Activated CD4-positive, alpha-beta memory T cell treated with anti-CD3 and anti-CD28 coated beads for 36 hours (primary cell): Measurements from ENCODE around the gene AMER2. TPM values are rescaled to one million over a fixed set of nuclear protein-coding genes. Genes with fewer than 3 reads are reported as not detected.

Experiments used
- CTCF ChIA-PET: fragments of 350-600 bp; sonication (Branson Sonifier 250); formaldehyde crosslinking; loops from one replicate; lab custom pipeline; 2021; ENCODE audit warnings: antibody characterized with exemption, inconsistent platforms; lab: Charles Lee
- POLR2A ChIA-PET: fragments of 350-600 bp; sonication (Branson Sonifier 250); formaldehyde crosslinking; loops from one replicate; lab custom pipeline; 2021; ENCODE audit warnings: antibody characterized with exemption; lab: Charles Lee
- DNase-seq: peaks from one replicate; pipeline ENCODE4 v3.0.0-alpha.2; 2020
- H3K27ac Mint-ChIP-seq: one replicate; pipeline ENCODE4 v1.8.0; 2021; ENCODE audit warnings: mixed read lengths
- H3K27me3 Mint-ChIP-seq: one replicate; pipeline ENCODE4 v1.8.0; 2021; ENCODE audit warnings: mixed read lengths
- H3K36me3 Mint-ChIP-seq: one replicate; pipeline ENCODE4 v1.8.0; 2021; ENCODE audit warnings: mixed read lengths
- H3K4me1 Mint-ChIP-seq: one replicate; pipeline ENCODE4 v1.8.0; 2021; ENCODE audit warnings: low read depth, mixed read lengths
- H3K4me3 Mint-ChIP-seq: one replicate; pipeline ENCODE4 v1.8.0; 2021; ENCODE audit warnings: mild to moderate bottlenecking, mixed read lengths
- H3K9me3 Mint-ChIP-seq: one replicate; pipeline ENCODE4 v1.8.0; 2021; ENCODE audit warnings: mixed read lengths
- intact Hi-C: fragments of 100-400 bp; cut with micrococcal nuclease; formaldehyde crosslinking; loops from one replicate; pipeline ENCODE4 v1.15.1; 2023
- total RNA-seq, 2 experiments: library from RNA; stranded (reverse); gene quantifications; one replicate each; pipeline ENCODE4 v1.2.3, GENCODE V29; 2021

AMER2 gene
- not detected for total RNA-seq

- intact Hi-C loops: no loop called here
- H3K9me3 Mint-ChIP-seq: no peaks in the 10 kb centered on the region
- no peak within 1 kb of the TSS for H3K27ac Mint-ChIP-seq
- CTCF ChIA-PET: no interaction called here
- H3K4me3 Mint-ChIP-seq: peak within 1 kb of the TSS; percentile 23
- no peak for DNase-seq
- H3K4me1 Mint-ChIP-seq: peaks cover 11% of the 10 kb centered on the region
- peaks cover 59% of the 10 kb centered on the region for H3K27me3 Mint-ChIP-seq
- no peaks in the 10 kb centered on the region for H3K36me3 Mint-ChIP-seq
- POLR2A ChIA-PET: no interaction called here
These were observed at the start of gene AMER2 for GRCh38 chr13:25171517-25172302. AMER2 (minus strand) TSS chr13:25172288; CDS start chr13:25171619, 669 bp downstream.

GRCh38 chr13:25218019-25218418 is 45.9 kb upstream of the AMER2 start:
- intact Hi-C loops: no loop called here
- H3K27me3 Mint-ChIP-seq: peaks cover 6% of the 10 kb centered on the region
- CTCF ChIA-PET: interaction anchor here (1.0 to 1.4 kb wide), 2 partner anchors 58 to 157 kb away, joined by 3 read pairs; no protein-coding TSS in a partner anchor
- H3K9me3 Mint-ChIP-seq: no peaks in the 10 kb centered on the region
- no peaks in the 10 kb centered on the region for H3K36me3 Mint-ChIP-seq
- H3K27ac Mint-ChIP-seq: no peak overlapping the region
- POLR2A ChIA-PET: no interaction called here
- no peaks in the 10 kb centered on the region for H3K4me1 Mint-ChIP-seq
- H3K4me3 Mint-ChIP-seq: no peak overlapping the region
- DNase-seq: no peak

GRCh38 chr13:25217023-25217885 is 45.2 kb upstream of the AMER2 start:
- CTCF ChIA-PET: interaction anchor here (1.0 to 1.4 kb wide), 2 partner anchors 59 to 157 kb away, joined by 3 read pairs; no protein-coding TSS in a partner anchor
- intact Hi-C loops: no loop called here
- DNase-seq: peak; percentile 13
- POLR2A ChIA-PET: no interaction called here
- Mint-ChIP-seq H3K27ac (no peak overlapping the region), H3K36me3 (no peaks in the 10 kb centered on the region), H3K4me3 (no peak overlapping the region), H3K9me3 (no peaks in the 10 kb centered on the region), H3K4me1 (no peaks in the 10 kb centered on the region), H3K27me3 (peaks cover 4% of the 10 kb centered on the region)

GRCh38 chr13:25215253-25215575 is 43.1 kb upstream of the AMER2 start:
- intact Hi-C loops: no loop called here
- POLR2A ChIA-PET: no interaction called here

GRCh38 chr13:25214491-25215252 is 42.6 kb upstream of the AMER2 start:
- no peak for DNase-seq
- no peaks in the 10 kb centered on the region for H3K9me3 Mint-ChIP-seq
- peaks cover 5% of the 10 kb centered on the region for H3K27me3 Mint-ChIP-seq
- no peaks in the 10 kb centered on the region for H3K4me1 Mint-ChIP-seq
- ChIA-PET CTCF (no interaction called here), POLR2A (no interaction called here)
- no peak overlapping the region for H3K27ac Mint-ChIP-seq
- H3K4me3 Mint-ChIP-seq: no peak overlapping the region
- intact Hi-C loops: no loop called here
- no peaks in the 10 kb centered on the region for H3K36me3 Mint-ChIP-seq

More at GRCh38 chr13:25215253-25215575, 43.1 kb upstream of the AMER2 start:
- Mint-ChIP-seq H3K9me3 (no peaks in the 10 kb centered on the region), H3K4me1 (no peaks in the 10 kb centered on the region), H3K27ac (no peak overlapping the region), H3K27me3 (peaks cover 4% of the 10 kb centered on the region), H3K36me3 (no peaks in the 10 kb centered on the region), H3K4me3 (no peak overlapping the region)
- CTCF ChIA-PET: interaction anchor here (0.7 kb wide), 1 partner anchor 1715 kb away, joined by 4 read pairs; no protein-coding TSS in a partner anchor
- no peak for DNase-seq

GRCh38 chr13:25213715-25214114 is 41.6 kb upstream of the AMER2 start:
- Mint-ChIP-seq H3K4me1 (no peaks in the 10 kb centered on the region), H3K4me3 (no peak overlapping the region), H3K9me3 (no peaks in the 10 kb centered on the region), H3K27me3 (peaks cover 5% of the 10 kb centered on the region), H3K27ac (no peak overlapping the region), H3K36me3 (no peaks in the 10 kb centered on the region)
- CTCF ChIA-PET: no interaction called here
- intact Hi-C loops: no loop called here
- POLR2A ChIA-PET: no interaction called here
- no peak for DNase-seq

- ChIA-PET CTCF (no interaction called here), POLR2A (no interaction called here)
- H3K36me3 Mint-ChIP-seq: no peaks in the 10 kb centered on the region
- DNase-seq: no peak
- peaks cover 11% of the 10 kb centered on the region for H3K27me3 Mint-ChIP-seq
- no peaks in the 10 kb centered on the region for H3K4me1 Mint-ChIP-seq
- intact Hi-C loops: no loop called here
- H3K9me3 Mint-ChIP-seq: no peaks in the 10 kb centered on the region
- H3K27ac Mint-ChIP-seq: no peak overlapping the region
- H3K4me3 Mint-ChIP-seq: no peak overlapping the region
These were observed 38.9 kb upstream of the AMER2 start for GRCh38 chr13:25210842-25211569.

- Mint-ChIP-seq H3K27me3 (peaks cover 19% of the 10 kb centered on the region), H3K27ac (no peak overlapping the region), H3K4me3 (no peak overlapping the region), H3K36me3 (no peaks in the 10 kb centered on the region), H3K4me1 (no peaks in the 10 kb centered on the region), H3K9me3 (no peaks in the 10 kb centered on the region)
- CTCF ChIA-PET: no interaction called here
- intact Hi-C loops: no loop called here
- DNase-seq: no peak
- POLR2A ChIA-PET: no interaction called here
These were observed 35.3 kb upstream of the AMER2 start for GRCh38 chr13:25207291-25207810.

GRCh38 chr13:25204863-25205262 is 32.8 kb upstream of the AMER2 start:
- Mint-ChIP-seq H3K36me3 (no peaks in the 10 kb centered on the region), H3K27ac (no peak overlapping the region), H3K9me3 (no peaks in the 10 kb centered on the region), H3K4me3 (no peak overlapping the region), H3K27me3 (peaks cover 24% of the 10 kb centered on the region), H3K4me1 (no peaks in the 10 kb centered on the region)
- DNase-seq: no peak
- POLR2A ChIA-PET: no interaction called here
- CTCF ChIA-PET: no interaction called here
- intact Hi-C loops: no loop called here

GRCh38 chr13:25203127-25203740 is 31.1 kb upstream of the AMER2 start:
- intact Hi-C loops: no loop called here
- no peak overlapping the region for H3K27ac Mint-ChIP-seq
- ChIA-PET POLR2A (no interaction called here), CTCF (no interaction called here)
- H3K4me1 Mint-ChIP-seq: no peaks in the 10 kb centered on the region
- H3K9me3 Mint-ChIP-seq: no peaks in the 10 kb centered on the region
- H3K4me3 Mint-ChIP-seq: no peak overlapping the region
- no peaks in the 10 kb centered on the region for H3K36me3 Mint-ChIP-seq
- DNase-seq: no peak
- H3K27me3 Mint-ChIP-seq: peaks cover 22% of the 10 kb centered on the region

GRCh38 chr13:25200783-25201182 is 28.7 kb upstream of the AMER2 start:
- ChIA-PET POLR2A (no interaction called here), CTCF (no interaction called here)
- Mint-ChIP-seq H3K36me3 (no peaks in the 10 kb centered on the region), H3K27me3 (peaks cover 17% of the 10 kb centered on the region), H3K4me1 (no peaks in the 10 kb centered on the region), H3K9me3 (no peaks in the 10 kb centered on the region), H3K4me3 (no peak overlapping the region), H3K27ac (no peak overlapping the region)
- DNase-seq: no peak
- intact Hi-C loops: no loop called here
